Ishikawa (cell line): ENCODE results near the gene DYNLT4.

Experiments
- CEBPB ChIP-seq: IDR thresholded peaks from 2 replicates; pipeline ENCODE4 v1.6.1; 2012
- EGR1 ChIP-seq: IDR thresholded peaks from 2 replicates; pipeline ENCODE4 v1.6.1; 2012
- EP300 ChIP-seq: IDR thresholded peaks from 2 replicates; pipeline ENCODE4 v1.6.1; 2012; ENCODE audit warnings: borderline replicate concordance
- FOXM1 ChIP-seq: IDR thresholded peaks from 2 replicates; pipeline ENCODE4 v1.6.1; 2012; ENCODE audit warnings: low read depth, borderline replicate concordance
- MAX ChIP-seq: IDR thresholded peaks from 2 replicates; pipeline ENCODE4 v1.6.1; 2012
- REST ChIP-seq: IDR thresholded peaks from 2 replicates; pipeline ENCODE4 v1.6.1; 2012; ENCODE audit warnings: low read depth, mild to moderate bottlenecking
- TAF1 ChIP-seq: IDR thresholded peaks from 2 replicates; pipeline ENCODE4 v1.6.1; 2012; ENCODE audit warnings: low read depth, mild to moderate bottlenecking
- TCF12 ChIP-seq: IDR thresholded peaks from 2 replicates; pipeline ENCODE4 v1.6.1; 2012; ENCODE audit warnings: low read depth
- TEAD4 ChIP-seq: IDR thresholded peaks from 2 replicates; pipeline ENCODE4 v1.6.1; 2012
- YY1 ChIP-seq: IDR thresholded peaks from 2 replicates; pipeline ENCODE4 v1.6.1; 2012; ENCODE audit warnings: low read depth

GRCh38 chr1:44847845-44848244 is 40.7 kb upstream of the DYNLT4 start:
- TF ChIP-seq TEAD4 = no peak
- no peak for TF ChIP-seq MAX
- TF ChIP-seq CEBPB = no peak
- TF ChIP-seq EP300 = no peak
- no peak for TF ChIP-seq YY1
- no peak for TF ChIP-seq FOXM1
- no peak for TF ChIP-seq TCF12
- TF ChIP-seq REST = no peak
- no peak for TF ChIP-seq EGR1
- no peak for TF ChIP-seq TAF1
